GM12864 (cell line): ENCODE data around the gene GAS6.

Experiments
- DNase-seq: peaks from one replicate; pipeline ENCODE4 v3.0.0-alpha.2; 2011; ENCODE audit warnings: low read depth
- H3K4me3 ChIP-seq: 2 replicates; pipeline ENCODE4 v1.5.1; 2011; ENCODE audit warnings: mild to moderate bottlenecking, low read depth, low read length, control low read depth
- TF ChIP-seq, protein P1 (sequence below): IDR thresholded peaks from 2 replicates; pipeline ENCODE4 v1.5.1; 2011; ENCODE audit warnings: low read depth, mild to moderate bottlenecking, moderate library complexity, low read length, control low read depth, inconsistent platforms; ENCODE audit errors: missing control alignments

The GAS6 gene

DNA sequence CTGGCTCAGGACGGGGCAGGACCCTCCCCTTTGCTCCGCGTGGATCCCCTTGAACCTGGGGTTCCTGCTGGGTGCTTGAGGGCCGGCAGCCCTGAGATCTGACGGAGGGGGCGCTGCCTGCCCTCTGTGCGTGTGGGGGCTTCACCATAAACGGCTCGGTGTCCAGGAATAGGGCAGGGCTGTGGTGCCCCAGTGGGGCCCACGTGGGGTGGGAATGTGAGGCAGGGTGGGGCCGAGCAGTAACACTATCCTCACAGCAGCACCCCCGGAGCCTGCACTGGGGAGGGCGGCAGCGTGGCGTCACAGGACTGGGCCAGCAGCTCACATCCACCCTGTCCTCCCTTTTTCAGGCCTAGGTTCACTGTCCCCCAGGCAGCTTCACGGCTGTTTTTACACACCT is 38.0 kb downstream of the GAS6 start:
- DNase-seq: no peak
- H3K4me3 ChIP-seq: no peak overlapping the region
- TF ChIP-seq, protein P1, sequence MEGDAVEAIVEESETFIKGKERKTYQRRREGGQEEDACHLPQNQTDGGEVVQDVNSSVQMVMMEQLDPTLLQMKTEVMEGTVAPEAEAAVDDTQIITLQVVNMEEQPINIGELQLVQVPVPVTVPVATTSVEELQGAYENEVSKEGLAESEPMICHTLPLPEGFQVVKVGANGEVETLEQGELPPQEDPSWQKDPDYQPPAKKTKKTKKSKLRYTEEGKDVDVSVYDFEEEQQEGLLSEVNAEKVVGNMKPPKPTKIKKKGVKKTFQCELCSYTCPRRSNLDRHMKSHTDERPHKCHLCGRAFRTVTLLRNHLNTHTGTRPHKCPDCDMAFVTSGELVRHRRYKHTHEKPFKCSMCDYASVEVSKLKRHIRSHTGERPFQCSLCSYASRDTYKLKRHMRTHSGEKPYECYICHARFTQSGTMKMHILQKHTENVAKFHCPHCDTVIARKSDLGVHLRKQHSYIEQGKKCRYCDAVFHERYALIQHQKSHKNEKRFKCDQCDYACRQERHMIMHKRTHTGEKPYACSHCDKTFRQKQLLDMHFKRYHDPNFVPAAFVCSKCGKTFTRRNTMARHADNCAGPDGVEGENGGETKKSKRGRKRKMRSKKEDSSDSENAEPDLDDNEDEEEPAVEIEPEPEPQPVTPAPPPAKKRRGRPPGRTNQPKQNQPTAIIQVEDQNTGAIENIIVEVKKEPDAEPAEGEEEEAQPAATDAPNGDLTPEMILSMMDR: no peak

DNA sequence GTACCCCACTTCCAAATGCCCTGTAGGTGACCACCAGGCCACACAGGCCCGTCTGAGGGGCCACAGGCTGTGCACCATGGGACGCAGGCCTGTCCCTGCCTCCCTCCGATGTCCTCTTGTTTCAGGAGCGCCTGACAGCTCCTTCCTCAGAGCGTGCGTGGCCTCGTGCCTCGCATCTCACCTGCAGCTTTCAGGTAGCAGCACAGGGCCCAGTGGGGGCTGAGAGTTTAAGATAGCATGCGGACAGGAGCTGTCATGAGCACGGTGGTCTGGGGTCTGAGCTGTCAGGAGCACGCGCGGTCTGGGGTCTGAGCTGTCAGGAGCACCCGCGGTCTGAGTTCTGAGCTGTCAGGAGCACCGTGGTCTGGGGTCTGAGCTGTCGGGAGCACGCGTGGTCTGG is 40.1 kb downstream of the GAS6 start:
- TF ChIP-seq, protein P1: no peak
- H3K4me3 ChIP-seq: no peak overlapping the region
- no peak for DNase-seq

DNA sequence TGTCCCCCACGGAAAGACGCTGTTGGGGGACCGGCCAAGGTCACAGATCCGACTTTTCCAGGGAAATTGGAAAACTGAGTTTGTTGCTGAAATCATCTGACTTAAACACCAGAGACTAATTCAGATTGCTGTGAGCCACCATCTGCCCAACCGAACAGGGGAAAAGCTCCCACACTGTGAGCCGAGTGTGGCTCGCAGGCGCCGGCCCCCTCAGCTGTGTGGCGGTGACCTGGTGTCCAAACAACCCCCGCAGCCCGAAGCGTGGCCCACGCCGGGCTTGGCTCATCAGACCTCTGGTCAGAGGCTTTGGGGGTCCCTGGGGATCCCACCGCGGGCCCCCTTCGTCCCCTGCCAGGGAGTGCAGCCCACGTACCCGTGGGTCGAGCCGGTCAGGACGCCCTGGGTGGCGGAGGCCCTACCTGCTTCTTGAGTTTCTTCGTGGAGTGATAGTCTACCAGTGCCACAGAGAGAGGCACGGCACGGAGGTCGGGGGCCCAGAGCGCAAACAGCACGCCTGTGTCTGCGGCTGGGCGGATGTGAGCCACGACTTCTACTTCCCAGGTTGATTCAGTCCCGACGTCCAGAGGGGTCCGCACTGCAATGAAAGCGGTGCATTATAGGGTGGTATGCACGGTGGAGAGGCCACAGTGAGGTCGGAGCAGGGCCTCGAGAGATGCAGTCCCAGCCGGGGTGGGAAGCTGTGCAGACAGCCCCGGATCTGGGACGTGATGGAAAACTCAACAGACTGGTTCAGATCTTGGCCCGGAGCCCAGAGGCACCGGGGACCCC is 40.7 kb downstream of the GAS6 start:
- H3K4me3 ChIP-seq: no peak overlapping the region
- no peak for DNase-seq
- TF ChIP-seq, protein P1: no peak

DNA sequence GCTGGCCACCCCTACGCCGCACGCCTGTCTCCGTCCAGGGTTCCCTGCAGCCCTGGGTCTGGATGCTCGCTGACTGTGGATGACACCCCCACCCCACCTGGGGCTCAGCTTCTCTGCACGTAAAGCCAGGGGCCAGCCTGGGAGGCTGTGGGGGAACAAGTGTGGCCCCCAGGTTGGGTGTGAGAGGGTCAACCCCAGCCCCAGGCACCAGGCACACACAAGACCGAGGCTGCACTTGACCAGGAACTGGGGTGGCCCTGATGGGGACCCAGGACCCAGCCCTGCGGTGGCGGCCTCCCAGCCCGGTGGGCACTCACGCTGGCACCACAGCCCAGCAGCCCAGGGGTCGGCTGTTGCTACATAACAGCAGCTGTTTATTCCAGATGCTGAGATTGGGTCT is 41.6 kb downstream of the GAS6 start:
- DNase-seq: no peak
- H3K4me3 ChIP-seq: no peak overlapping the region
- TF ChIP-seq, protein P1: no peak

DNA sequence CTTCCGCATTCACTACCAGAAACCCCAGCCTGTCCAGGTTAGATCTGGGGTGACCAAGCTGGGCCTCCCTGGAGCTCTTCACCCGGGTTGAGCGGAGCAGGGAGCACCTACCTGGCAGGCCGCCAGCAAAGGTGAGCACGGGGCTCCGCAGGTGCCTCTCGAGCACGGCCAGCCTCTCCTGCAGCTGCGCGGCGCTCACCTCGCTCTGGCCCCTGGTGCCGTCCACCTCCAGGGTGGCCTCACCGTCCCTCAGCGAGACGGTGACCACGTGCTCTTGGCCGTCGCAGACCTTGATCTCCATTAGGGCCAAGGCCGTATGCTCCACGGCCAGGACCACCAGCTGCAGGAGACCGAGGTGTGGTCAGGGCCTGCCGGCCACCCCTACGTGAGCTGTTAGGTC is 42.0 kb downstream of the GAS6 start:
- no peak for DNase-seq
- H3K4me3 ChIP-seq: no peak overlapping the region
- TF ChIP-seq, protein P1: no peak

DNA sequence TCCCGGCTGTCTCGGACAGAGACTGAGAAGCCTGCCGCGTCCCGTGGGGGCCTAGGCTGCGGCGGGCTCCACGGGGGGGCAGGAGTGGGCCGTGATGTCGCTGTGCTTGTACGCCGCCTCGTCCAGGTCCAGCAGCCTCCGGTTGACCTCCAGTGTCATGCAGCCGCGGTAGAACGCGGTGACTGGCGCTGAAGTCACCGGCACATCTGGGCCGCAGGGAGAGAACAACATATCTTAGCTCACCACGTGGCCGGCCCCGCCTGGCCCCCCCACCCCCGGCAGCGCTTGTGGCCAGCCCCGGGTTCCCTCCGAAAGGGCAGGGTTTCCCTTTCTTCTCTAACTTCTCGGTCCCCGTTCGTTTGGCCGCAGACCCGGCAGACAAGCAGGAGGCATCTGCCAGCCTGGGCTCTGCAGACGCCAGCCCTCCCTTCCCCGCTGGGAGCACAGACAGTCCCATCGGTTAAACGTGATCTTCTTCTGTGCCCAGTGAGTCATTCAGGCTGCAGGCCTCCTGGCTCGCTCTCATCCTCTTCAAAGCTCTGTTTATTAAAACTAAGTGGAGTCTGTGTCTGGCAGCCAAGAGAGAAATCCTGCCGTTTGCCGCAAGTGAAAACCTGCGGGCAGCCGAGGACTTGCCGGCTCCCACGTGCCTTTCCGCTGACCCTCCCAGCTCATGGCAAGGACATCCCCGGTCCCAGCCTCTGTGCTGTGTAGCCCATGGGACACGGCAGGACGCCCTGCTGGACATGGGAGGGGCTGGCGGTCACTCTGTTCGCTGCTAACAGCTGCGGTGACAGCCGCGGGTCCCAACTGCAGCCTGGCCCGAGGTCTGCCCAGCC is 42.8 kb downstream of the GAS6 start:
- no peak for DNase-seq
- no peak overlapping the region for H3K4me3 ChIP-seq
- TF ChIP-seq, protein P1: no peak
